Naive thymus-derived CD4-positive, alpha-beta T cell (primary cell): ENCODE measurements around the gene MEGF11. TPM values are rescaled to one million over a fixed set of nuclear protein-coding genes. Genes with fewer than 3 reads are reported as not detected.
A peak's percentile ranks its signal among the peaks of the same experiment; 100 is the strongest.

Source experiments
- ATAC-seq: fragments of 150-1000 bp; cut with Tn5 transposase; 2 replicates; pipeline ENCODE4 v1.10.0; 2021; ENCODE audit warnings: mild to moderate bottlenecking, moderate library complexity
- CTCF ChIA-PET: fragments of 350-600 bp; sonication (Branson Sonifier 250); formaldehyde crosslinking; loops from one replicate; lab custom pipeline; 2021; ENCODE audit warnings: antibody characterized with exemption; lab: Charles Lee
- POLR2A ChIA-PET: fragments of 350-600 bp; sonication (Branson Sonifier 250); formaldehyde crosslinking; loops from one replicate; lab custom pipeline; 2021; ENCODE audit warnings: antibody characterized with exemption, inconsistent platforms; lab: Charles Lee
- DNase-seq, 9 donors: peaks; one replicate each; pipeline versions ENCODE4 v3.0.0 to v3.0.0-alpha.2; 2020 to 2022; ENCODE audit warnings: mixed read lengths in 1 of 9
- H3K27ac ChIP-seq: one replicate; pipeline ENCODE4 v1.7.0; 2013; ENCODE audit warnings: mild to moderate bottlenecking, low read depth, low read length, moderate library complexity
- H3K27me3 ChIP-seq, 2 donors: one replicate each; pipeline ENCODE4 v1.7.0; 2013; ENCODE audit warnings: low read length in 2 of 2, mild to moderate bottlenecking in 2 of 2, moderate library complexity in 2 of 2; ENCODE audit not compliant: control insufficient read depth in 2 of 2, insufficient read depth in 2 of 2
- H3K36me3 ChIP-seq, 3 experiments: 1 replicate in 2 of 3; 2 replicates in 1 of 3; pipeline ENCODE4 v1.7.0; 2013; ENCODE audit warnings: low read length in 3 of 3, mild to moderate bottlenecking in 3 of 3, moderate library complexity in 1 of 3; ENCODE audit not compliant: insufficient read depth in 3 of 3, control insufficient read depth in 2 of 3
- H3K4me1 ChIP-seq, 2 donors: one replicate each; pipeline ENCODE4 v1.7.0; 2013; ENCODE audit warnings: low read length in 2 of 2, mild to moderate bottlenecking in 2 of 2, moderate library complexity in 1 of 2; ENCODE audit not compliant: control insufficient read depth in 2 of 2, insufficient read depth in 2 of 2
- H3K4me3 ChIP-seq: 2 replicates; pipeline ENCODE4 v1.7.0; 2013; ENCODE audit warnings: mild to moderate bottlenecking, low read length
- H3K9me3 ChIP-seq, 3 experiments: 1 replicate in 2 of 3; 2 replicates in 1 of 3; pipeline ENCODE4 v1.7.0; 2013; ENCODE audit warnings: low read length in 3 of 3; ENCODE audit not compliant: control insufficient read depth in 2 of 3
- H3K27ac Mint-ChIP-seq, 9 donors: one replicate each; pipeline ENCODE4 v1.8.0; 2020 to 2022; ENCODE audit warnings: mixed read lengths in 9 of 9, mild to moderate bottlenecking in 8 of 9, moderate library complexity in 5 of 9, inconsistent platforms in 2 of 9
- H3K27me3 Mint-ChIP-seq, 5 donors: one replicate each; pipeline ENCODE4 v1.8.0; 2021 to 2022; ENCODE audit warnings: mixed read lengths in 5 of 5, mild to moderate bottlenecking in 1 of 5
- H3K36me3 Mint-ChIP-seq, 5 donors: one replicate each; pipeline ENCODE4 v1.8.0; 2020 to 2022; ENCODE audit warnings: mixed read lengths in 5 of 5, mild to moderate bottlenecking in 3 of 5, inconsistent platforms in 1 of 5
- H3K4me1 Mint-ChIP-seq, 7 donors: one replicate each; pipeline ENCODE4 v1.8.0; 2020 to 2022; ENCODE audit warnings: mixed read lengths in 7 of 7, mild to moderate bottlenecking in 3 of 7, inconsistent platforms in 1 of 7
- H3K4me3 Mint-ChIP-seq, 10 donors: one replicate each; pipeline ENCODE4 v1.8.0; 2020 to 2022; ENCODE audit warnings: mild to moderate bottlenecking in 10 of 10, mixed read lengths in 10 of 10, moderate library complexity in 6 of 10, inconsistent platforms in 2 of 10
- H3K9me3 Mint-ChIP-seq, 11 donors: one replicate each; pipeline ENCODE4 v1.8.0; 2020 to 2022; ENCODE audit warnings: mixed read lengths in 11 of 11, mild to moderate bottlenecking in 4 of 11, inconsistent platforms in 1 of 11, moderate library complexity in 1 of 11
- intact Hi-C, 2 donors: fragments of 100-400 bp; cut with micrococcal nuclease; formaldehyde crosslinking; loops; one replicate each; pipeline ENCODE4 v1.15.1; 2023
- polyA plus RNA-seq, 2 donors: library from polyadenylated mRNA; unstranded; fragments of 300-500 nt; fragmentation: Illumina TruSeq; gene quantifications; one replicate each; pipeline ENCODE4 v1.2.3, GENCODE V29; 2021
- total RNA-seq, 6 experiments: library from RNA in 5 of 6; stranded (reverse) in 5 of 6; gene quantifications; 1 replicate in 5 of 6; 2 replicates in 1 of 6; pipeline ENCODE4 v1.2.3 and lab custom pipeline; 2021 to 2026

Gene MEGF11
- not detected for total RNA-seq
- polyA plus RNA-seq: under 1 TPM in 1 of 2 donors, not detected in 1; 0.45 TPM
- total RNA-seq (lab: John Stamatoyannopoulos, UW): not detected

- ChIA-PET POLR2A (no interaction called here), CTCF (no interaction called here)
- Histone ChIP-seq H3K9me3 (no peaks in the 10 kb centered on the region), H3K27me3 (peaks cover 3 to 28% of the 10 kb centered on the region in 2 donors), H3K36me3 (no peaks in the 10 kb centered on the region), H3K4me1 (peaks cover 0 to 14% of the 10 kb centered on the region in 2 donors), H3K4me3 (peak within 1 kb of the TSS; percentile 76), H3K27ac (no peak within 1 kb of the TSS)
- intact Hi-C loops: loop anchor here (2.0 to 5.0 kb wide), 2 partner anchors 33 to 39 kb away; partner anchors contain the start of gene DIS3L (in 1 of the 2)
- peak within 1 kb of the TSS in 1 of 9 donors; percentile 50 for H3K27ac Mint-ChIP-seq
- peaks cover 53 to 86% (median 69%) of the 10 kb centered on the region in 5 donors for H3K27me3 Mint-ChIP-seq
- DNase-seq: peak in 2 of 9 donors; percentile 3 to 27
- peak within 1 kb of the TSS; percentile 83 to 96 (median 88) for H3K4me3 Mint-ChIP-seq
- peaks cover 0 to 4% (median 3%) of the 10 kb centered on the region in 5 donors for H3K36me3 Mint-ChIP-seq
- H3K9me3 Mint-ChIP-seq: no peaks in the 10 kb centered on the region
- H3K4me1 Mint-ChIP-seq: peaks cover 7 to 28% (median 18%) of the 10 kb centered on the region in 7 donors
- ATAC-seq: no peak
Measured at GRCh38 chr15:66253418-66254088, at the start of gene MEGF11. Gene MEGF11 (minus strand): TSS chr15:66253750. CDS start chr15:66128403, 125,347 bp downstream.

- Mint-ChIP-seq H3K27me3 (no peaks in the 10 kb centered on the region), H3K27ac (peak overlapping the region in 3 of 9 donors; percentile 1 to 70 (median 43))
- CTCF ChIA-PET: no interaction called here
Measured at GRCh38 chr15:66302489-66303278, 49.1 kb upstream of the MEGF11 start.

GRCh38 chr15:66298803-66299251, 45.3 kb upstream of the MEGF11 start:
- Mint-ChIP-seq H3K27me3 (no peaks in the 10 kb centered on the region), H3K4me1 (peaks cover 17 to 44% (median 32%) of the 10 kb centered on the region in 7 donors), H3K4me3 (peak overlapping the region in 1 of 10 donors; percentile 1), H3K27ac (peak overlapping the region in 1 of 9 donors; percentile 48), H3K9me3 (no peaks in the 10 kb centered on the region), H3K36me3 (peaks cover 0 to 19% (median 7%) of the 10 kb centered on the region in 5 donors)
- Histone ChIP-seq H3K27ac (no peak overlapping the region), H3K36me3 (peaks cover 0 to 7% (median 0%) of the 10 kb centered on the region in 3 experiments), H3K27me3 (no peaks in the 10 kb centered on the region), H3K4me3 (no peak overlapping the region), H3K4me1 (peaks cover 0 to 12% of the 10 kb centered on the region in 2 donors), H3K9me3 (no peaks in the 10 kb centered on the region)
- DNase-seq: no peak
- ATAC-seq: no peak
- ChIA-PET POLR2A (interaction anchor here (0.7 kb wide), 1 partner anchor 21 kb away, joined by 3 read pairs; no protein-coding TSS in a partner anchor), CTCF (no interaction called here)
- intact Hi-C loops: loop anchor here (10.0 kb wide), 3 partner anchors 414 to 994 kb away; partner anchors contain the start of genes INTS14 (in 1 of the 2) and RNU5B-1 (in 1 of the 2)

More at GRCh38 chr15:66302489-66303278, 49.1 kb upstream of the MEGF11 start:
- Mint-ChIP-seq H3K4me1 (peaks cover 4 to 17% (median 12%) of the 10 kb centered on the region in 7 donors), H3K9me3 (no peaks in the 10 kb centered on the region), H3K36me3 (peaks cover 0 to 21% (median 5%) of the 10 kb centered on the region in 5 donors), H3K4me3 (no peak overlapping the region)
- peaks cover 0 to 17% (median 0%) of the 10 kb centered on the region in 3 experiments for H3K36me3 ChIP-seq
- POLR2A ChIA-PET: no interaction called here
- no peaks in the 10 kb centered on the region for H3K27me3 ChIP-seq
- no peak overlapping the region for H3K27ac ChIP-seq
- H3K4me3 ChIP-seq: no peak overlapping the region
- intact Hi-C loops: no loop called here
- no peaks in the 10 kb centered on the region for H3K9me3 ChIP-seq
- ATAC-seq (no peak), DNase-seq (no peak)
- H3K4me1 ChIP-seq: no peaks in the 10 kb centered on the region

- POLR2A ChIA-PET: interaction anchor here (0.6 to 1.3 kb wide), 3 partner anchors 202 to 741 kb away, joined by 3 read pairs; no protein-coding TSS in a partner anchor
- Histone ChIP-seq H3K4me3 (no peak overlapping the region), H3K9me3 (no peaks in the 10 kb centered on the region), H3K27me3 (no peaks in the 10 kb centered on the region), H3K4me1 (peaks cover 13 to 26% of the 10 kb centered on the region in 2 donors), H3K36me3 (no peaks in the 10 kb centered on the region), H3K27ac (no peak overlapping the region)
- no peak overlapping the region for H3K4me3 Mint-ChIP-seq
- peaks cover 22 to 49% (median 45%) of the 10 kb centered on the region in 7 donors for H3K4me1 Mint-ChIP-seq
- CTCF ChIA-PET: interaction anchor here (0.6 kb wide), 1 partner anchor 203 kb away, joined by 3 read pairs; no protein-coding TSS in a partner anchor
- peak overlapping the region in 5 of 9 donors; percentile 28 to 95 (median 67) for H3K27ac Mint-ChIP-seq
- H3K27me3 Mint-ChIP-seq: no peaks in the 10 kb centered on the region
- ATAC-seq: no peak
- DNase-seq: no peak
- H3K36me3 Mint-ChIP-seq: peaks cover 0 to 16% (median 4%) of the 10 kb centered on the region in 5 donors
- H3K9me3 Mint-ChIP-seq: no peaks in the 10 kb centered on the region
- intact Hi-C loops: loop anchor here (10.0 kb wide), 3 partner anchors 411 to 991 kb away; partner anchors contain the start of genes INTS14 (in 1 of the 2) and RNU5B-1 (in 1 of the 2)
Measured at GRCh38 chr15:66296186-66296585, 42.6 kb upstream of the MEGF11 start.

- H3K4me3 ChIP-seq: no peak overlapping the region
- no peak for ATAC-seq
Measured at GRCh38 chr15:66294932-66295235, 41.3 kb upstream of the MEGF11 start.

More at GRCh38 chr15:66294932-66295235, 41.3 kb upstream of the MEGF11 start:
- intact Hi-C loops: loop anchor here (1.0 to 10.0 kb wide), 7 partner anchors 43 to 990 kb away; partner anchors contain the start of genes INTS14 (in 1 of the 2), MEGF11 (in 1 of the 2), RAB11A (in 1 of the 2) and RNU5B-1 (in 1 of the 2)
- H3K27me3 Mint-ChIP-seq: no peaks in the 10 kb centered on the region
- no peaks in the 10 kb centered on the region for H3K9me3 ChIP-seq
- peaks cover 0 to 8% (median 4%) of the 10 kb centered on the region in 5 donors for H3K36me3 Mint-ChIP-seq
- DNase-seq: no peak
- H3K27ac ChIP-seq: peak overlapping the region; percentile 84
- H3K4me1 Mint-ChIP-seq: peaks cover 22 to 57% (median 48%) of the 10 kb centered on the region in 7 donors
- peak overlapping the region; percentile 85 to 97 (median 94) for H3K27ac Mint-ChIP-seq
- no peaks in the 10 kb centered on the region for H3K27me3 ChIP-seq
- CTCF ChIA-PET: interaction anchor here (0.6 to 2.2 kb wide), 2 partner anchors 204 to 515 kb away, joined by 3 to 9 read pairs; no protein-coding TSS in a partner anchor
- peak overlapping the region; percentile 82 to 93 (median 89) for H3K4me3 Mint-ChIP-seq
- no peaks in the 10 kb centered on the region for H3K9me3 Mint-ChIP-seq
- POLR2A ChIA-PET: interaction anchor here (0.7 to 3.4 kb wide), 3 partner anchors 202 to 210 kb away, joined by 3 to 13 read pairs (median 6); partner anchors contain the start of genes RPL4, SNAPC5 and ZWILCH
- peaks cover 13 to 31% of the 10 kb centered on the region in 2 donors for H3K4me1 ChIP-seq
- H3K36me3 ChIP-seq: no peaks in the 10 kb centered on the region
